HepG2 (cell line): Measurements from ENCODE around the gene SLCO2A1. TPM values are rescaled to one million over a fixed set of nuclear protein-coding genes. Genes with fewer than 3 reads are reported as not detected.

Source experiments
- ATAC-seq: fragments of 200-7000 bp; cut with Tn5 transposase; 3 replicates; pipeline ENCODE4 v1.9.1; 2020; ENCODE audit warnings: mild to moderate bottlenecking, moderate library complexity
- BruUV-seq: library from RNA; stranded (reverse); fragments of 400-500 nt; replicated peaks from 2 replicates; lab custom pipeline; 2021; lab: Mats Ljungman, UMichigan
- CTCF ChIA-PET: fragments of 300-600 bp; formaldehyde crosslinking; extraction: SDS; loops from one replicate; lab custom pipeline; 2021; ENCODE audit warnings: low total read pairs, inconsistent platforms, low intra/inter-chr PET ratio; lab: Yijun Ruan, JAX
- POLR2A ChIA-PET: fragments of 350-600 bp; sonication (Branson Sonifier 250); formaldehyde crosslinking; loops from one replicate; lab custom pipeline; 2020; ENCODE audit warnings: antibody characterized with exemption, inconsistent platforms; lab: Yijun Ruan, JAX
- DNase-seq: peaks from one replicate; pipeline ENCODE4 v3.0.0-alpha.2; 2015; ENCODE audit warnings: low spot score
- FAIRE-seq: peaks from 3 replicates; lab custom pipeline; 2011; peaks lifted over from hg19 to GRCh38; lab: Jason Lieb, UNC
- H2AFZ ChIP-seq: one replicate; pipeline ENCODE4 v1.6.1; 2011; ENCODE audit warnings: low read length, inconsistent platforms
- H3K27ac ChIP-seq: fragments of 300-600 bp; 3 replicates; pipeline ENCODE4 v1.8.0; 2011; ENCODE audit warnings: mixed run types, mild to moderate bottlenecking, mixed read lengths, low read length, inconsistent platforms; ENCODE audit not compliant: insufficient read depth; ENCODE audit errors: extremely low read length
- H3K27me3 ChIP-seq, 2 experiments: fragments of 200-600 bp in 1 of 2; 2 replicates in 1 of 2; 3 replicates in 1 of 2; pipeline versions ENCODE4 v1.6.0 to v1.8.0; 2011; ENCODE audit warnings: low read length in 2 of 2, mild to moderate bottlenecking in 2 of 2, moderate library complexity in 2 of 2, inconsistent platforms in 1 of 2; ENCODE audit not compliant: insufficient read depth in 2 of 2, control insufficient read depth in 1 of 2
- H3K36me3 ChIP-seq, 2 experiments: fragments of 200-600 bp in 1 of 2; replicated peaks in 1 of 2; 2 replicates in 1 of 2; 3 replicates in 1 of 2; pipeline versions ENCODE4 v1.5.1 to v1.8.0; 2011; ENCODE audit warnings: low read length in 2 of 2, inconsistent platforms in 1 of 2; ENCODE audit not compliant: insufficient read depth in 2 of 2, control insufficient read depth in 1 of 2
- H3K4me1 ChIP-seq: 2 replicates; pipeline ENCODE4 v1.5.1; 2012; ENCODE audit warnings: low read length, inconsistent platforms; ENCODE audit not compliant: insufficient read depth
- H3K4me2 ChIP-seq: 2 replicates; pipeline ENCODE4 v1.6.0; 2011; ENCODE audit warnings: low read depth, low read length, inconsistent platforms
- H3K4me3 ChIP-seq, 3 experiments: fragments of 200-600 bp in 1 of 3; sonication (generic), shearing (Covaris generic) in 1 of 3; replicated peaks in 1 of 3; 2 replicates each; pipeline ENCODE4 v1.5.1; 2011 to 2016; ENCODE audit warnings: low read length in 3 of 3, inconsistent platforms in 2 of 3, low read depth in 2 of 3, mild to moderate bottlenecking in 2 of 3, control low read depth in 1 of 3, mixed read lengths in 1 of 3; ENCODE audit not compliant: insufficient read depth in 1 of 3
- H3K79me2 ChIP-seq: one replicate; pipeline ENCODE4 v1.6.1; 2011; ENCODE audit warnings: low read length, inconsistent platforms; ENCODE audit not compliant: insufficient read depth
- H3K9ac ChIP-seq: 2 replicates; pipeline ENCODE4 v1.6.0; 2011; ENCODE audit warnings: mild to moderate bottlenecking, low read depth, low read length, inconsistent platforms; ENCODE audit not compliant: insufficient read depth
- H3K9me3 ChIP-seq: 2 replicates; pipeline ENCODE4 v1.5.1; 2012; ENCODE audit warnings: mild to moderate bottlenecking, low read length
- H4K20me1 ChIP-seq: 2 replicates; pipeline ENCODE4 v1.6.0; 2011; ENCODE audit warnings: inconsistent platforms, mild to moderate bottlenecking, low read length, moderate library complexity; ENCODE audit not compliant: insufficient read depth
- AHDC1 ChIP-seq: sonication (generic); formaldehyde crosslinking; IDR thresholded peaks from 2 replicates; pipeline ENCODE4 v1.5.1; 2020; ENCODE audit warnings: mild to moderate bottlenecking, missing genetic modification reagents, borderline replicate concordance
- ISL2 ChIP-seq: sonication (generic); formaldehyde crosslinking; IDR thresholded peaks from 2 replicates; pipeline ENCODE4 v1.5.0; 2020; ENCODE audit warnings: missing genetic modification reagents
- PLSCR1 ChIP-seq: sonication (generic); formaldehyde crosslinking; IDR thresholded peaks from 2 replicates; pipeline ENCODE4 v1.5.0; 2020; ENCODE audit warnings: missing genetic modification reagents, mild to moderate bottlenecking, borderline replicate concordance
- TBP ChIP-seq: sonication (generic); formaldehyde crosslinking; IDR thresholded peaks from 2 replicates; pipeline ENCODE4 v1.5.0; 2020; ENCODE audit warnings: missing genetic modification reagents
- TFDP1 ChIP-seq: IDR thresholded peaks from 2 replicates; pipeline ENCODE4 v1.6.1; 2016; ENCODE audit warnings: missing compliant biosample characterization, missing genetic modification reagents, borderline replicate concordance
- THAP11 ChIP-seq: IDR thresholded peaks from 2 replicates; pipeline ENCODE4 v1.6.1; 2016; ENCODE audit warnings: missing biosample characterization, missing genetic modification reagents
- ZNF432 ChIP-seq: sonication (generic); formaldehyde crosslinking; IDR thresholded peaks from 2 replicates; pipeline ENCODE4 v1.5.0; 2020; ENCODE audit warnings: missing genetic modification reagents, mild to moderate bottlenecking, borderline replicate concordance
- ZNF570 ChIP-seq: sonication (generic); formaldehyde crosslinking; IDR thresholded peaks from 2 replicates; pipeline ENCODE4 v1.4.0; 2020; ENCODE audit warnings: mild to moderate bottlenecking, missing genetic modification reagents, borderline replicate concordance
- ZNF761 ChIP-seq: sonication (generic); formaldehyde crosslinking; conservative IDR thresholded peaks from 2 replicates; pipeline ENCODE4 v1.4.0; 2020; ENCODE audit warnings: mild to moderate bottlenecking, missing genetic modification reagents
- ZSCAN21 ChIP-seq: sonication (generic); formaldehyde crosslinking; IDR thresholded peaks from 2 replicates; pipeline ENCODE4 v1.8.0; 2022; ENCODE audit warnings: mild to moderate bottlenecking, missing genetic modification reagents, moderate library complexity, borderline replicate concordance
- WGBS: methylation state at CpG from one replicate; pipeline ENCODE4 v1.1.6; 2017; ENCODE audit warnings: low lambda C conversion rate; 5-methylcytosine and 5-hydroxymethylcytosine counted together
- in situ Hi-C: cut with HindIII; loops from 2 replicates; pipeline ENCODE4 v1.10.0; 2017; ENCODE audit warnings: low pct_unique_long_range_greater_than_20kb; ENCODE audit not compliant: extremely low pct_ligation_motif_present
- intact Hi-C: fragments of 100-400 bp; cut with micrococcal nuclease; formaldehyde crosslinking; loops from one replicate; pipeline ENCODE4 v1.10.0; 2022; ENCODE audit not compliant: unreplicated experiment
- polyA plus RNA-seq, 8 experiments: library from polyadenylated mRNA; depleted of rRNA in 3 of 8; stranded (reverse) in 7 of 8; unstranded in 1 of 8; fragments of >200 nt; fragmentation: Illumina TruSeq in 4 of 8; extraction: Trizol in 4 of 8; gene quantifications; 2 replicates each; pipeline versions ENCODE4 v1.2.1 to v1.2.3, GENCODE V29; 2011 to 2016; ENCODE audit warnings: low read depth in 4 of 8, missing spikeins in 1 of 8, mixed read lengths in 1 of 8; ENCODE audit not compliant: insufficient read depth in 1 of 8
- total RNA-seq, 5 experiments: library from RNA; depleted of rRNA; stranded (reverse); fragments of >200 nt; fragmentation: Illumina TruSeq; extraction: Trizol; gene quantifications; 2 replicates each; pipeline ENCODE4 v1.2.3, GENCODE V29; 2016; ENCODE audit warnings: low read depth in 1 of 5

SLCO2A1 gene
- total and polyA plus RNA-seq, 2 of the 13 experiments (the other 11 are each of a cell fraction or from before 2014, with no cell fraction given): 0.04 TPM; not detected in 1

DNA sequence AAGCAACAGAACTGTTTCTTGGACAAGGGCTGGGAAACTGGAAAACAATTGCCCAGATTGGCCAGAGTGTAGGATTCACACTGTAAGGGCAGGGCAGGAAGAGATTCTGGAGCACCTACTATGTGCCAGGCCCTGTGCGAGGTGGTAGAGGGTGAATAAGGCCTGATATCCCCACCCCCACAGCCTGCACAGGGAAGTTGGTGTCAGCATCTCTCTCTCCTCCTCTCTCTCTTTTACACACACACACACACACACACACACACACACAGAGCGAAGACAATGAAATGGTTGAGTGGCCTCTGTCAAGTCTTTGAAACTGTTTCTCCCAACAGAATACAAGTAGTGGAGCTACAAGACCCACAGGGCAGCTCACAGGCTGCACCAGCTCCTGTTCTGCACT is 47.1 kb upstream of the SLCO2A1 start (continued):
- TF ChIP-seq AHDC1: no peak
- TF ChIP-seq ZNF570: no peak

GRCh38 chr3:134075846-134076245 is 46.1 kb upstream of the SLCO2A1 start:
- no TSS peak for BruUV-seq
- no peak overlapping the region for H3K4me3 ChIP-seq
- intact Hi-C loops (no loop called here), in situ Hi-C loops (no loop called here)
- no peak for FAIRE-seq
- no peaks in the 10 kb centered on the region for H3K79me2 ChIP-seq
- no peaks in the 10 kb centered on the region for H3K36me3 ChIP-seq
- peaks cover 0 to 7% of the 10 kb centered on the region in 2 experiments; a peak in 1 of 5 replicates for H3K27me3 ChIP-seq
- no peak for DNase-seq
- no peak overlapping the region for H2AFZ ChIP-seq
- ATAC-seq: no peak
- peaks cover 1% of the 10 kb centered on the region; the same call in 1 of the 2 replicates for H3K4me1 ChIP-seq
- no peak overlapping the region for H3K4me2 ChIP-seq
- no peak overlapping the region for H3K27ac ChIP-seq
- ChIA-PET CTCF (no interaction called here), POLR2A (no interaction called here)
- H3K9ac ChIP-seq: no peak overlapping the region
- TF ChIP-seq THAP11 (CRISPR knock-in tag): no peak
- no peak for TF ChIP-seq ZNF761 (CRISPR knock-in tag)
- TF ChIP-seq PLSCR1 (CRISPR knock-in tag): no peak
- no peak for TF ChIP-seq TBP (CRISPR knock-in tag)
- TF ChIP-seq TFDP1 (CRISPR knock-in tag): no peak
- TF ChIP-seq ZNF432 (CRISPR knock-in tag): no peak
- no peak for TF ChIP-seq ZSCAN21 (CRISPR knock-in tag)
- TF ChIP-seq ISL2 (CRISPR knock-in tag): no peak
- TF ChIP-seq, all 625 proteins: peak for 0
- WGBS: 33% methylated on average over 6 of the region's 6 CpGs
- Histone ChIP-seq H3K9me3 (peaks cover 6% of the 10 kb centered on the region), H4K20me1 (no peaks in the 10 kb centered on the region)
